ENCODE results near the gene LZTS2.

LZTS2 gene

DNA sequence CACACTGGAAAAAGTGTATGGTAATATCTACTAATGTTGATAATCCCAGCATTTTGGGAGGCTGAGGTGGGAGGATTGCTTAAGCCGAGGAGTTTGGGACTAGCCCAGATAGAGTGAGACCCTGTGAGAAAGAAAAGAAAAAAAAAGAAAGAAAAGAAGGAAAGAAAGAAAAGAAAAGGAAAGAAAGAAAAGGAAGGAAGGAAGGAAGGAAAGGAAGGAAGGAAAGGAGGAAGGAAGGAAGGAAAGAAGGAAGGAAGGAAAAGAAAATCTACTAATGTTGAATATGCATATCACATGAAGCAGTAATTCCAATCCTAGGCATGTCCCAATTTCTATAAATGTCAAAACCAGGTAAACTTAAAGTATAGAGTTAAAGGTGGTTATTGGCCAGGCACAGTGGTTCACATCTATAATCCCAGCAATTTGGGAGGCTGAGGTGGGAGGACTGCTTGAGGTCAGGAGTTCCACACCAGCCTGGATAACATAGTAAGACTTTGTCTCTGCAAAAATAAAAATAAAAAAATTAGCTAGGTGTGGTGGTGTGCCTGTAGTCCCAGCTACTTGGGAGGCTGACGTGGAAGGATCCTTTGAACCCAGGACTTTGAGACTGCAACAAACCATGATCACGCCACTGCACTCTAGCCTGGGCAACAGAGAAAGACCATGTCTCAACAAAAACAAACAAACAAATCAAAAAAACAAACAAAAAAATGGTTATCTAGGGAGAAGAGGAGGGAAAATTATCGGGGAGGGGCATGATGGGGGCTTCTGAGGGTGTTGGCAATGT is 57.0 kb downstream of the LZTS2 start:
- no peak for DNase-seq
